ENCODE data around the gene ZNF280C.

DNA sequence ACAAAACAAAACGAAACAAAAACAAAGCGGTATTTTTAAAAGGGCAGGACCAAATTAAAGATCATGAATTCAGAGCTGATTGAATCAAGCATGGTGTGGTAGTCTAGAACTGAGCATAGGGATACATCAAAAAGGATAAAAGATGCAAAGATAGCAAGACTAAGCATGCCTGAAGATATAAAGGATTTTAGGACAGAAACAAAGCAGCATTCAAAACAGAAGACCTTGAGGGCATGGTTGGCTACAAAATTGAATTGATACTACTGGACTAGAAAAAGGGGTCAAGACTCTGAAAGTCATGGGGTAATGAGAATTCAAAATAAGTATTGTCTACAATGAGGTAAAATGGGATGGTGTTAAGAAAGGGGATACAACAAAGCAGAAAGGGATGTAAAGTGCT is 55.3 kb downstream of the ZNF280C start:
- no peak for TF ChIP-seq POLR2A (IDR thresholded peaks at IDR 0.05)
- TF ChIP-seq, protein P1, sequence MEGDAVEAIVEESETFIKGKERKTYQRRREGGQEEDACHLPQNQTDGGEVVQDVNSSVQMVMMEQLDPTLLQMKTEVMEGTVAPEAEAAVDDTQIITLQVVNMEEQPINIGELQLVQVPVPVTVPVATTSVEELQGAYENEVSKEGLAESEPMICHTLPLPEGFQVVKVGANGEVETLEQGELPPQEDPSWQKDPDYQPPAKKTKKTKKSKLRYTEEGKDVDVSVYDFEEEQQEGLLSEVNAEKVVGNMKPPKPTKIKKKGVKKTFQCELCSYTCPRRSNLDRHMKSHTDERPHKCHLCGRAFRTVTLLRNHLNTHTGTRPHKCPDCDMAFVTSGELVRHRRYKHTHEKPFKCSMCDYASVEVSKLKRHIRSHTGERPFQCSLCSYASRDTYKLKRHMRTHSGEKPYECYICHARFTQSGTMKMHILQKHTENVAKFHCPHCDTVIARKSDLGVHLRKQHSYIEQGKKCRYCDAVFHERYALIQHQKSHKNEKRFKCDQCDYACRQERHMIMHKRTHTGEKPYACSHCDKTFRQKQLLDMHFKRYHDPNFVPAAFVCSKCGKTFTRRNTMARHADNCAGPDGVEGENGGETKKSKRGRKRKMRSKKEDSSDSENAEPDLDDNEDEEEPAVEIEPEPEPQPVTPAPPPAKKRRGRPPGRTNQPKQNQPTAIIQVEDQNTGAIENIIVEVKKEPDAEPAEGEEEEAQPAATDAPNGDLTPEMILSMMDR (IDR thresholded peaks at IDR 0.05 in 4 of 5, conservative IDR thresholded peaks at IDR 0.05 in 1 of 5): no peak

All from gastrocnemius medialis (tissue), 4 donors.